ENCODE measurements around the gene AGTR1.

Gene AGTR1

GRCh38 chr3:148694116-148694515 lies 3.6 kb upstream of the AGTR1 start:
- TF ChIP-seq POU2F2 (IDR thresholded peaks at IDR 0.05; ENCODE audit: low read depth, low read length): no peak
- TF ChIP-seq POLR2A (IDR thresholded peaks at IDR 0.05; ENCODE audit: low read depth, low read length): no peak
- TF ChIP-seq PAX5 (IDR thresholded peaks at IDR 0.05; ENCODE audit: insufficient read depth, low read length, severe bottlenecking): no peak
- no peak for TF ChIP-seq POLR2AphosphoS5 (IDR thresholded peaks at IDR 0.05; ENCODE audit: low read depth, low read length)
- TF ChIP-seq TAF1 (IDR thresholded peaks at IDR 0.05; ENCODE audit: low read depth, low read length): no peak
- no peak for TF ChIP-seq SPI1 (IDR thresholded peaks at IDR 0.05; ENCODE audit: low read depth, low read length)
- DNase-seq (ENCODE audit: insufficient read length, low spot score) (no peak), FAIRE-seq (no peak)

- no peak for DNase-seq (ENCODE audit: insufficient read length, low spot score)
These were observed 597 bp downstream of the AGTR1 start for GRCh38 chr3:148698190-148698810.

GRCh38 chr3:148705314-148705713 lies 7.6 kb downstream of the AGTR1 start:
- TF ChIP-seq POLR2A (IDR thresholded peaks at IDR 0.05; ENCODE audit: low read depth, low read length) (no peak), TAF1 (IDR thresholded peaks at IDR 0.05; ENCODE audit: low read depth, low read length) (no peak)
- FAIRE-seq: no peak

More at GRCh38 chr3:148698190-148698810, 597 bp downstream of the AGTR1 start:
- TF ChIP-seq SPI1 (IDR thresholded peaks at IDR 0.05; ENCODE audit: low read depth, low read length): no peak
- TF ChIP-seq TAF1 (IDR thresholded peaks at IDR 0.05; ENCODE audit: low read depth, low read length): no peak
- TF ChIP-seq PAX5 (IDR thresholded peaks at IDR 0.05; ENCODE audit: insufficient read depth, low read length, severe bottlenecking): no peak
- FAIRE-seq: no peak

GRCh38 chr3:148707601-148708380 lies 10.1 kb downstream of the AGTR1 start:
- no peak for FAIRE-seq
- TF ChIP-seq POLR2AphosphoS5 (IDR thresholded peaks at IDR 0.05; ENCODE audit: low read depth, low read length): no peak
- TF ChIP-seq POU2F2 (IDR thresholded peaks at IDR 0.05; ENCODE audit: low read depth, low read length): no peak
- TF ChIP-seq TAF1 (IDR thresholded peaks at IDR 0.05; ENCODE audit: low read depth, low read length): no peak
- TF ChIP-seq SPI1 (IDR thresholded peaks at IDR 0.05; ENCODE audit: low read depth, low read length): no peak
- TF ChIP-seq PAX5 (IDR thresholded peaks at IDR 0.05; ENCODE audit: insufficient read depth, low read length, severe bottlenecking): no peak
- no peak for TF ChIP-seq POLR2A (IDR thresholded peaks at IDR 0.05; ENCODE audit: low read depth, low read length)
- DNase-seq (ENCODE audit: insufficient read length, low spot score): no peak

More at GRCh38 chr3:148705314-148705713, 7.6 kb downstream of the AGTR1 start:
- no peak for DNase-seq (ENCODE audit: insufficient read length, low spot score)

- TF ChIP-seq POLR2AphosphoS5 (IDR thresholded peaks at IDR 0.05; ENCODE audit: low read depth, low read length) (no peak), PAX5 (IDR thresholded peaks at IDR 0.05; ENCODE audit: insufficient read depth, low read length, severe bottlenecking) (no peak), SPI1 (IDR thresholded peaks at IDR 0.05; ENCODE audit: low read depth, low read length) (no peak), POU2F2 (IDR thresholded peaks at IDR 0.05; ENCODE audit: low read depth, low read length) (no peak), TAF1 (IDR thresholded peaks at IDR 0.05; ENCODE audit: low read depth, low read length) (no peak), POLR2A (IDR thresholded peaks at IDR 0.05; ENCODE audit: low read depth, low read length) (no peak)
These were observed 10.7 kb downstream of the AGTR1 start for GRCh38 chr3:148708409-148708808.

GRCh38 chr3:148709560-148710253 lies 12.0 kb downstream of the AGTR1 start:
- DNase-seq (ENCODE audit: insufficient read length, low spot score): no peak
- TF ChIP-seq TAF1 (IDR thresholded peaks at IDR 0.05; ENCODE audit: low read depth, low read length) (no peak), POU2F2 (IDR thresholded peaks at IDR 0.05; ENCODE audit: low read depth, low read length) (no peak), SPI1 (IDR thresholded peaks at IDR 0.05; ENCODE audit: low read depth, low read length) (no peak), POLR2A (IDR thresholded peaks at IDR 0.05; ENCODE audit: low read depth, low read length) (no peak), POLR2AphosphoS5 (IDR thresholded peaks at IDR 0.05; ENCODE audit: low read depth, low read length) (no peak)
- no peak for FAIRE-seq

More at GRCh38 chr3:148708409-148708808, 10.7 kb downstream of the AGTR1 start:
- FAIRE-seq (no peak), DNase-seq (ENCODE audit: insufficient read length, low spot score) (no peak)

- FAIRE-seq: no peak
- DNase-seq (ENCODE audit: insufficient read length, low spot score): no peak
- no peak for TF ChIP-seq PAX5 (IDR thresholded peaks at IDR 0.05; ENCODE audit: insufficient read depth, low read length, severe bottlenecking)
- TF ChIP-seq POLR2A (IDR thresholded peaks at IDR 0.05; ENCODE audit: low read depth, low read length): no peak
- TF ChIP-seq POU2F2 (IDR thresholded peaks at IDR 0.05; ENCODE audit: low read depth, low read length): no peak
- no peak for TF ChIP-seq POLR2AphosphoS5 (IDR thresholded peaks at IDR 0.05; ENCODE audit: low read depth, low read length)
- no peak for TF ChIP-seq TAF1 (IDR thresholded peaks at IDR 0.05; ENCODE audit: low read depth, low read length)
- TF ChIP-seq SPI1 (IDR thresholded peaks at IDR 0.05; ENCODE audit: low read depth, low read length): no peak
These were observed 13.0 kb downstream of the AGTR1 start for GRCh38 chr3:148710665-148711064.

GRCh38 chr3:148711981-148712666 lies 14.4 kb downstream of the AGTR1 start:
- no peak for DNase-seq (ENCODE audit: insufficient read length, low spot score)
- TF ChIP-seq POLR2A (IDR thresholded peaks at IDR 0.05; ENCODE audit: low read depth, low read length) (no peak), PAX5 (IDR thresholded peaks at IDR 0.05; ENCODE audit: insufficient read depth, low read length, severe bottlenecking) (no peak), SPI1 (IDR thresholded peaks at IDR 0.05; ENCODE audit: low read depth, low read length) (no peak), POLR2AphosphoS5 (IDR thresholded peaks at IDR 0.05; ENCODE audit: low read depth, low read length) (no peak), POU2F2 (IDR thresholded peaks at IDR 0.05; ENCODE audit: low read depth, low read length) (no peak), TAF1 (IDR thresholded peaks at IDR 0.05; ENCODE audit: low read depth, low read length) (no peak)
- no peak for FAIRE-seq

- no peak for TF ChIP-seq POLR2A (IDR thresholded peaks at IDR 0.05; ENCODE audit: low read depth, low read length)
- TF ChIP-seq POU2F2 (IDR thresholded peaks at IDR 0.05; ENCODE audit: low read depth, low read length): no peak
- no peak for TF ChIP-seq SPI1 (IDR thresholded peaks at IDR 0.05; ENCODE audit: low read depth, low read length)
- no peak for TF ChIP-seq PAX5 (IDR thresholded peaks at IDR 0.05; ENCODE audit: insufficient read depth, low read length, severe bottlenecking)
- no peak for TF ChIP-seq POLR2AphosphoS5 (IDR thresholded peaks at IDR 0.05; ENCODE audit: low read depth, low read length)
- TF ChIP-seq TAF1 (IDR thresholded peaks at IDR 0.05; ENCODE audit: low read depth, low read length): no peak
- no peak for DNase-seq (ENCODE audit: insufficient read length, low spot score)
- no peak for FAIRE-seq
These were observed 16.8 kb downstream of the AGTR1 start for GRCh38 chr3:148714521-148714920.

Measured in GM12891 (cell line).